Activated CD4-positive, alpha-beta memory T cell treated with anti-CD3 and anti-CD28 coated beads, Interleukin-2, amount 10 ng/mL, durations not matched to agents 7 days and 5 days (primary cell): ENCODE measurements around the gene LOC128125822.
"Not testable (repeated sequence)": the region's sequence is repeated elsewhere in the genome, so short reads cannot be mapped to it uniquely, and the experiment has no call there.

Experiments
- CTCF ChIA-PET: fragments of 350-600 bp; sonication (Branson Sonifier 250); formaldehyde crosslinking; loops from one replicate; lab custom pipeline; 2021; ENCODE audit warnings: antibody characterized with exemption, inconsistent platforms; lab: Charles Lee
- POLR2A ChIA-PET: fragments of 350-600 bp; sonication (Branson Sonifier 250); formaldehyde crosslinking; loops from one replicate; lab custom pipeline; 2021; ENCODE audit warnings: antibody characterized with exemption; lab: Charles Lee
- DNase-seq: peaks from one replicate; pipeline ENCODE4 v3.0.0-alpha.2; 2020
- H3K27ac Mint-ChIP-seq: one replicate; pipeline ENCODE4 v1.8.0; 2021; ENCODE audit warnings: mild to moderate bottlenecking, mixed read lengths
- H3K27me3 Mint-ChIP-seq: one replicate; pipeline ENCODE4 v1.8.0; 2021; ENCODE audit warnings: mixed read lengths
- H3K36me3 Mint-ChIP-seq: one replicate; pipeline ENCODE4 v1.8.0; 2021; ENCODE audit warnings: low read depth, mixed read lengths
- H3K4me1 Mint-ChIP-seq: one replicate; pipeline ENCODE4 v1.8.0; 2021; ENCODE audit warnings: mixed read lengths
- H3K4me3 Mint-ChIP-seq: one replicate; pipeline ENCODE4 v1.8.0; 2021; ENCODE audit warnings: mild to moderate bottlenecking, mixed read lengths
- H3K9me3 Mint-ChIP-seq: one replicate; pipeline ENCODE4 v1.8.0; 2021; ENCODE audit warnings: mixed read lengths

The LOC128125822 gene

GRCh38 chr6:63576985-63577712 lies 4.9 kb downstream of the LOC128125822 start:
- ChIA-PET POLR2A (interaction anchor here (1.8 kb wide), 1 partner anchor 58 kb away, joined by 8 read pairs; the partner anchor contains the start of gene PHF3), CTCF (interaction anchor here (0.9 to 1.1 kb wide), 2 partner anchors 20 to 187 kb away, joined by 3 read pairs; no protein-coding TSS in a partner anchor)
- Mint-ChIP-seq H3K36me3 (peaks cover 52% of the 10 kb centered on the region), H3K4me3 (no peak overlapping the region), H3K27me3 (no peaks in the 10 kb centered on the region), H3K9me3 (no peaks in the 10 kb centered on the region), H3K4me1 (peaks cover 30% of the 10 kb centered on the region), H3K27ac (no peak overlapping the region)
- DNase-seq = no peak

GRCh38 chr6:63578757-63579156 lies 6.5 kb downstream of the LOC128125822 start:
- POLR2A ChIA-PET = no interaction called here
- peaks cover 30% of the 10 kb centered on the region for H3K4me1 Mint-ChIP-seq
- H3K36me3 Mint-ChIP-seq = peaks cover 59% of the 10 kb centered on the region
- CTCF ChIA-PET = no interaction called here
- H3K27me3 Mint-ChIP-seq = no peaks in the 10 kb centered on the region
- no peak overlapping the region for H3K27ac Mint-ChIP-seq
- H3K9me3 Mint-ChIP-seq = no peaks in the 10 kb centered on the region
- H3K4me3 Mint-ChIP-seq = no peak overlapping the region
- DNase-seq = no peak

GRCh38 chr6:63579937-63580703 lies 7.8 kb downstream of the LOC128125822 start:
- no peak for DNase-seq
- peaks cover 48% of the 10 kb centered on the region for H3K36me3 Mint-ChIP-seq
- no peak overlapping the region for H3K4me3 Mint-ChIP-seq
- POLR2A ChIA-PET = no interaction called here
- CTCF ChIA-PET = no interaction called here
- H3K9me3 Mint-ChIP-seq = no peaks in the 10 kb centered on the region
- H3K27me3 Mint-ChIP-seq = no peaks in the 10 kb centered on the region
- H3K4me1 Mint-ChIP-seq = peaks cover 17% of the 10 kb centered on the region
- no peak overlapping the region for H3K27ac Mint-ChIP-seq

GRCh38 chr6:63580704-63580961 lies 8.4 kb downstream of the LOC128125822 start:
- ChIA-PET CTCF (no interaction called here), POLR2A (no interaction called here)
- no peaks in the 10 kb centered on the region for H3K27me3 Mint-ChIP-seq
- H3K9me3 Mint-ChIP-seq = no peaks in the 10 kb centered on the region
- peaks cover 11% of the 10 kb centered on the region for H3K4me1 Mint-ChIP-seq
- H3K4me3 Mint-ChIP-seq = no peak overlapping the region
- H3K36me3 Mint-ChIP-seq = peaks cover 48% of the 10 kb centered on the region
- DNase-seq = no peak
- no peak overlapping the region for H3K27ac Mint-ChIP-seq

GRCh38 chr6:63581355-63582013 lies 9.2 kb downstream of the LOC128125822 start:
- H3K27ac Mint-ChIP-seq = no peak overlapping the region
- no peaks in the 10 kb centered on the region for H3K9me3 Mint-ChIP-seq
- ChIA-PET CTCF (interaction anchor here (1.1 kb wide), 1 partner anchor 8 kb away, joined by 4 read pairs; no protein-coding TSS in a partner anchor), POLR2A (no interaction called here)
- H3K4me3 Mint-ChIP-seq = no peak overlapping the region
- H3K27me3 Mint-ChIP-seq = no peaks in the 10 kb centered on the region
- peaks cover 10% of the 10 kb centered on the region for H3K4me1 Mint-ChIP-seq
- peaks cover 43% of the 10 kb centered on the region for H3K36me3 Mint-ChIP-seq
- DNase-seq = no peak

GRCh38 chr6:63582579-63583231 lies 10.4 kb downstream of the LOC128125822 start:
- H3K27ac Mint-ChIP-seq = no peak overlapping the region
- peaks cover 9% of the 10 kb centered on the region for H3K4me1 Mint-ChIP-seq
- H3K9me3 Mint-ChIP-seq = no peaks in the 10 kb centered on the region
- POLR2A ChIA-PET = interaction anchor here (2.6 kb wide), 1 partner anchor 9 kb away, joined by 20 read pairs; no protein-coding TSS in a partner anchor
- CTCF ChIA-PET = interaction anchor here (1.1 to 1.3 kb wide), 2 partner anchors 9 to 230 kb away, joined by 4 to 5 read pairs; no protein-coding TSS in a partner anchor
- no peaks in the 10 kb centered on the region for H3K27me3 Mint-ChIP-seq
- H3K4me3 Mint-ChIP-seq = no peak overlapping the region
- H3K36me3 Mint-ChIP-seq = peaks cover 33% of the 10 kb centered on the region
- no peak for DNase-seq

GRCh38 chr6:63584125-63584514 lies 11.8 kb downstream of the LOC128125822 start:
- no peak for DNase-seq
- ChIA-PET CTCF (interaction anchor here (0.5 to 1.4 kb wide), 4 partner anchors 9 to 231 kb away, joined by 3 to 5 read pairs (median 4); no protein-coding TSS in a partner anchor), POLR2A (interaction anchor here (0.9 to 2.6 kb wide), 3 partner anchors 10 to 52 kb away, joined by 3 to 20 read pairs (median 3); partner anchors contain the start of gene PHF3)
- Mint-ChIP-seq H3K4me1 (peaks cover 9% of the 10 kb centered on the region), H3K36me3 (peaks cover 31% of the 10 kb centered on the region), H3K27ac (no peak overlapping the region), H3K27me3 (no peaks in the 10 kb centered on the region), H3K4me3 (no peak overlapping the region), H3K9me3 (no peaks in the 10 kb centered on the region)

GRCh38 chr6:63584566-63584965 lies 12.3 kb downstream of the LOC128125822 start:
- H3K27ac Mint-ChIP-seq = no peak overlapping the region
- ChIA-PET POLR2A (interaction anchor here (0.6 to 2.6 kb wide), 3 partner anchors 11 to 57 kb away, joined by 3 to 20 read pairs (median 3); partner anchors contain the start of gene PHF3), CTCF (interaction anchor here (1.1 to 1.4 kb wide), 2 partner anchors 10 to 11 kb away, joined by 3 to 5 read pairs; no protein-coding TSS in a partner anchor)
- no peaks in the 10 kb centered on the region for H3K9me3 Mint-ChIP-seq
- no peaks in the 10 kb centered on the region for H3K27me3 Mint-ChIP-seq
- no peak overlapping the region for H3K4me3 Mint-ChIP-seq
- peaks cover 9% of the 10 kb centered on the region for H3K4me1 Mint-ChIP-seq
- H3K36me3 Mint-ChIP-seq = peaks cover 30% of the 10 kb centered on the region
- no peak for DNase-seq

GRCh38 chr6:63585652-63586051 lies 13.4 kb downstream of the LOC128125822 start:
- peaks cover 19% of the 10 kb centered on the region for H3K36me3 Mint-ChIP-seq
- H3K27me3 Mint-ChIP-seq, DNase-seq, H3K4me3 Mint-ChIP-seq, H3K9me3 Mint-ChIP-seq, H3K27ac Mint-ChIP-seq: not testable (repeated sequence)
- POLR2A ChIA-PET = interaction anchor here (1.0 kb wide), 1 partner anchor 50 kb away, joined by 3 read pairs; the partner anchor contains the start of gene PHF3
- CTCF ChIA-PET = interaction anchor here (1.1 kb wide), 1 partner anchor 12 kb away, joined by 3 read pairs; no protein-coding TSS in a partner anchor
- peaks cover 10% of the 10 kb centered on the region for H3K4me1 Mint-ChIP-seq

GRCh38 chr6:63589952-63590411 lies 17.7 kb downstream of the LOC128125822 start:
- ChIA-PET POLR2A (no interaction called here), CTCF (no interaction called here)
- peaks cover 16% of the 10 kb centered on the region for H3K4me1 Mint-ChIP-seq
- H3K27me3 Mint-ChIP-seq = peaks cover 6% of the 10 kb centered on the region
- no peaks in the 10 kb centered on the region for H3K9me3 Mint-ChIP-seq
- DNase-seq = no peak
- no peaks in the 10 kb centered on the region for H3K36me3 Mint-ChIP-seq
- H3K27ac Mint-ChIP-seq = no peak overlapping the region
- no peak overlapping the region for H3K4me3 Mint-ChIP-seq

GRCh38 chr6:63592886-63593285 lies 20.6 kb downstream of the LOC128125822 start:
- Mint-ChIP-seq H3K4me1 (peaks cover 10% of the 10 kb centered on the region), H3K36me3 (no peaks in the 10 kb centered on the region), H3K27me3 (peaks cover 6% of the 10 kb centered on the region), H3K4me3 (no peak overlapping the region), H3K9me3 (no peaks in the 10 kb centered on the region), H3K27ac (no peak overlapping the region)
- POLR2A ChIA-PET = interaction anchor here (0.6 to 0.8 kb wide), 2 partner anchors 18 to 1953 kb away, joined by 3 to 4 read pairs; no protein-coding TSS in a partner anchor
- no peak for DNase-seq
- CTCF ChIA-PET = interaction anchor here (1.3 to 2.3 kb wide), 3 partner anchors 45 to 240 kb away, joined by 3 to 6 read pairs (median 6); no protein-coding TSS in a partner anchor
